Activated T-helper 2 cell treated with anti-CD3 and anti-CD28 coated beads, Interferon-gamma antibody, Interleukin-2, Interleukin-4, amounts not matched to agents 10 μg/mL and 5 μg/mL and 100 μg/mL, durations not matched to agents 14 hours and 24 hours and 36 hours (primary cell): Measurements from ENCODE around the gene HNF1A. TPM values are rescaled to one million over a fixed set of nuclear protein-coding genes. Genes with fewer than 3 reads are reported as not detected.

ENCODE experiments used
- DNase-seq: peaks from one replicate; pipeline ENCODE4 v3.0.0; 2021; ENCODE audit warnings: low spot score
- H3K27ac Mint-ChIP-seq: one replicate; pipeline ENCODE4 v1.8.0; 2021; ENCODE audit warnings: mixed read lengths
- H3K27me3 Mint-ChIP-seq: one replicate; pipeline ENCODE4 v1.8.0; 2021; ENCODE audit warnings: low read depth, mixed read lengths
- H3K36me3 Mint-ChIP-seq: one replicate; pipeline ENCODE4 v1.8.0; 2021; ENCODE audit warnings: low read depth, mixed read lengths
- H3K4me1 Mint-ChIP-seq: one replicate; pipeline ENCODE4 v1.8.0; 2021; ENCODE audit warnings: low read depth, mixed read lengths
- H3K4me3 Mint-ChIP-seq: one replicate; pipeline ENCODE4 v1.8.0; 2021; ENCODE audit warnings: low read depth, mild to moderate bottlenecking, moderate library complexity, mixed read lengths
- H3K9me3 Mint-ChIP-seq: one replicate; pipeline ENCODE4 v1.8.0; 2021; ENCODE audit warnings: mixed read lengths
- intact Hi-C: fragments of 100-400 bp; cut with micrococcal nuclease; formaldehyde crosslinking; loops from one replicate; pipeline ENCODE4 v1.15.1; 2023
- total RNA-seq: library from RNA; stranded (reverse); gene quantifications from 2 replicates; pipeline ENCODE4 v1.2.3, GENCODE V29; 2022

HNF1A gene
- total RNA-seq, 1 donor from 2014 or later = not detected

GRCh38 chr12:121010860-121011259, 32.5 kb downstream of the HNF1A start:
- Mint-ChIP-seq H3K9me3 (no peaks in the 10 kb centered on the region), H3K36me3 (peaks cover 50% of the 10 kb centered on the region), H3K4me1 (peaks cover 6% of the 10 kb centered on the region), H3K27me3 (no peaks in the 10 kb centered on the region), H3K4me3 (no peak overlapping the region), H3K27ac (no peak overlapping the region)
- intact Hi-C loops = no loop called here
- no peak for DNase-seq

DNA sequence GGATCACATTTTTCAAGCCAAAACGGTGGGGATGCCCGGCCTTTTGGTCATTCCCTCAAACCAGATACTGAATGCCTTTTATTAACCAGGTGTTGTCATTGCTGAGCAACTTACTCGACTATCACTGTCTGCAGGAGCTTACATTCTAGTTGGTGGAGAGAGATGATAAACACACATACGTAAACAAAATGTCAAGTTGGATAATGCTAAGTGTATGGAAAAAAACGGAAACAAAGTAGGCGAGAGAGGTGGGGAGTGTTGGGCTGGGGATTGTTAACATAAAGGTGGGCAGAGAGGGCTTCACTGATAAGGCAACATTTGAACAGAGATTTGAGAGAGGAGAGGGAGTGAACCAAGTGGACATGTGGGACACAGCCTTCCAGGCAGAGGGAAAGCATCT, 33.5 kb downstream of the HNF1A start:
- intact Hi-C loops = no loop called here
- no peak overlapping the region for H3K4me3 Mint-ChIP-seq

DNA sequence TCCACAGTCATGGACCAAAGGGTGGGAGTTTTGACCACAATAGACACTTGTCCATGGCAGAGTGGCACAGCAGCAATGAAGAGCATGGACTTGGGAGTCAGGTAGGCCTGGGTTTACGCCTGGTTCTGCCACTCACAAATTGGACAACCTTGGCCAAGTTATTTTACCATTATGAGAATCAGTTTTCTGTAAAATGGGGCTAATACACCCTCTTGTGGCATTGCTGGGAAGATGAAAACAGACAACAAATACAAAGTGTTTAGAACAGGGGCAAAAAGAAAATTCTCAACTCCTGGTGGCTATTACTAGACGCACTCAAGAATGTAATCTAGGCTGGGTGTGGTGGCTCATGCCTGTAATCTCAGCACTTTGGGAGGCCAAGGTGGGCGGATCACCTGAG, 35.4 kb downstream of the HNF1A start:
- peaks cover 10% of the 10 kb centered on the region for H3K4me1 Mint-ChIP-seq
- H3K27me3 Mint-ChIP-seq = no peaks in the 10 kb centered on the region
- no peak overlapping the region for H3K27ac Mint-ChIP-seq
- H3K4me3 Mint-ChIP-seq = peak overlapping the region; percentile 27
- no peak for DNase-seq
- H3K36me3 Mint-ChIP-seq = peaks cover 41% of the 10 kb centered on the region
- H3K9me3 Mint-ChIP-seq = no peaks in the 10 kb centered on the region
- intact Hi-C loops = no loop called here

More for the DNA sequence above, 33.5 kb downstream of the HNF1A start:
- Mint-ChIP-seq H3K36me3 (peaks cover 53% of the 10 kb centered on the region), H3K27ac (no peak overlapping the region), H3K27me3 (no peaks in the 10 kb centered on the region), H3K4me1 (peaks cover 10% of the 10 kb centered on the region), H3K9me3 (no peaks in the 10 kb centered on the region)
- DNase-seq = no peak

- intact Hi-C loops = loop anchor here (1.0 kb wide), 2 partner anchors 22 to 44 kb away; no protein-coding TSS in a partner anchor
- Mint-ChIP-seq H3K4me3 (peak within 1 kb of the TSS; percentile 100), H3K9me3 (no peaks in the 10 kb centered on the region), H3K36me3 (peaks cover 26% of the 10 kb centered on the region), H3K4me1 (peaks cover 10% of the 10 kb centered on the region), H3K27ac (peak within 1 kb of the TSS; percentile 98), H3K27me3 (no peaks in the 10 kb centered on the region)
- DNase-seq = peak; percentile 90
These were observed 37.8 kb downstream of the HNF1A start, which contains the start of gene C12orf43 for GRCh38 chr12:121015825-121016766. Gene C12orf43, minus strand, starts transcription at chr12:121016487. Its CDS starts 13 bp downstream, at chr12:121016474.

- Mint-ChIP-seq H3K27ac (no peak overlapping the region), H3K27me3 (no peaks in the 10 kb centered on the region), H3K4me1 (peaks cover 10% of the 10 kb centered on the region), H3K9me3 (no peaks in the 10 kb centered on the region), H3K4me3 (no peak overlapping the region), H3K36me3 (peaks cover 20% of the 10 kb centered on the region)
- DNase-seq = no peak
- intact Hi-C loops = no loop called here
These were observed 39.7 kb downstream of the HNF1A start for GRCh38 chr12:121017966-121018491.

- Mint-ChIP-seq H3K4me3 (no peak overlapping the region), H3K27ac (no peak overlapping the region), H3K4me1 (peaks cover 10% of the 10 kb centered on the region), H3K9me3 (no peaks in the 10 kb centered on the region), H3K27me3 (no peaks in the 10 kb centered on the region), H3K36me3 (peaks cover 21% of the 10 kb centered on the region)
- DNase-seq = no peak
- intact Hi-C loops = no loop called here
These were observed 40.7 kb downstream of the HNF1A start for GRCh38 chr12:121018860-121019617.

GRCh38 chr12:121021754-121022153, 43.4 kb downstream of the HNF1A start:
- no peak for DNase-seq
- H3K27me3 Mint-ChIP-seq = no peaks in the 10 kb centered on the region
- no peaks in the 10 kb centered on the region for H3K9me3 Mint-ChIP-seq
- no peak overlapping the region for H3K27ac Mint-ChIP-seq
- no peak overlapping the region for H3K4me3 Mint-ChIP-seq
- H3K36me3 Mint-ChIP-seq = peaks cover 24% of the 10 kb centered on the region
- intact Hi-C loops = no loop called here
- no peaks in the 10 kb centered on the region for H3K4me1 Mint-ChIP-seq

GRCh38 chr12:121022713-121023112, 44.4 kb downstream of the HNF1A start:
- Mint-ChIP-seq H3K27ac (no peak overlapping the region), H3K4me1 (no peaks in the 10 kb centered on the region), H3K4me3 (no peak overlapping the region), H3K27me3 (no peaks in the 10 kb centered on the region), H3K36me3 (peaks cover 29% of the 10 kb centered on the region), H3K9me3 (no peaks in the 10 kb centered on the region)
- DNase-seq = no peak
- intact Hi-C loops = no loop called here

- DNase-seq = no peak
- Mint-ChIP-seq H3K4me3 (no peak overlapping the region), H3K9me3 (no peaks in the 10 kb centered on the region), H3K27ac (no peak overlapping the region), H3K4me1 (no peaks in the 10 kb centered on the region), H3K27me3 (no peaks in the 10 kb centered on the region), H3K36me3 (peaks cover 38% of the 10 kb centered on the region)
- intact Hi-C loops = no loop called here
These were observed 45.5 kb downstream of the HNF1A start for GRCh38 chr12:121023799-121024198.

DNA sequence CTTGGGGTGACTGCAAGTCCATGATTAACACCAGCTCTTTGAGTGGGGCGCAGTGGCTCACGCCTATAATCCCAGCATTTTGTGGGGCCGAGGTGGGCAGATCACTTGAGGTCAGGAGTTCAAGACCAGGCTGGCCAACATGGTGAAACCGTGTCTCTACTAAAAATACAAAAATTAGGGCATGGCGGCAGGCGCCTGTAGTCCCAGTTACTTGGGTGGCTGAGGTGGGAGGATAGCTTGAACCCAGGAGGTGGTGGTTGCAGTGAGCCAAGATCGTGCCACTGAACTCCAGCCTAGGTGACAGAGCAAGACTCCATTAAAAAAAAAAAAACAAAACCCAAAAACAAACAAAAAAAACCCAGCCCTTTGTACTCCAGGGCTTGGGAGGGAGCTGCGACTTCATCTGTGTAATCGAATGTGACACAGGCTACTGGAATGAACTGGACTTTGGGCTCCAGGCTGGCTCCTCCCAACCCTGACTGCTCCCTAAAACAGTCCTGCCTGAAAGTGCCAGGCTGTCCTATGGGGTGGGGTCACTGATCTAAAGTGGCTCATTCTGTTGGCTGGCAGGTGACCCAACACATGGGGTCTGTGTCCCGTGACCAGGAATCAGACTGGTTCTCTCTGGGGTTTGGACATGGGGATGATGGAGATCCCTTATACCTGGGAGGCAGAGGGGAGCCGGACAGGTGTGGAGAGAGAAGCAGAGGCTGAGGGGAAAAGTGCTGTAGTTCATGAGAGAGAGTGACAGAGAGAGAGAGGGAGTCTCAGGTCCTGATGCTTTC, 47.3 kb downstream of the HNF1A start:
- Mint-ChIP-seq H3K4me3 (no peak overlapping the region), H3K27me3 (no peaks in the 10 kb centered on the region), H3K27ac (no peak overlapping the region), H3K36me3 (peaks cover 41% of the 10 kb centered on the region), H3K9me3 (no peaks in the 10 kb centered on the region), H3K4me1 (no peaks in the 10 kb centered on the region)
- intact Hi-C loops = no loop called here
- no peak for DNase-seq

GRCh38 chr12:121026274-121027045, 48.1 kb downstream of the HNF1A start:
- H3K9me3 Mint-ChIP-seq = no peaks in the 10 kb centered on the region
- no peak for DNase-seq
- no peaks in the 10 kb centered on the region for H3K27me3 Mint-ChIP-seq
- H3K27ac Mint-ChIP-seq = no peak overlapping the region
- peaks cover 42% of the 10 kb centered on the region for H3K36me3 Mint-ChIP-seq
- H3K4me1 Mint-ChIP-seq = no peaks in the 10 kb centered on the region
- intact Hi-C loops = no loop called here
- no peak overlapping the region for H3K4me3 Mint-ChIP-seq
